Brain pericyte (primary cell): Measurements from ENCODE around the gene BEST1.

Source experiments
- DNase-seq: peaks from one replicate; pipeline ENCODE4 v3.0.0-alpha.2; 2012; ENCODE audit warnings: low read depth, low spot score

BEST1 gene

GRCh38 chr11:61914471-61915171 lies 35.5 kb upstream of the BEST1 start:
- no peak for DNase-seq

GRCh38 chr11:61916737-61917333 lies 33.3 kb upstream of the BEST1 start:
- DNase-seq: no peak

- no peak for DNase-seq
These were observed 32.6 kb upstream of the BEST1 start, which contains the start of gene RAB3IL1 for GRCh38 chr11:61917334-61918109. TSS of gene RAB3IL1 (minus strand) at chr11:61917566. CDS start at chr11:61917367, 199 bp downstream.

- DNase-seq: no peak
These were observed 31.8 kb upstream of the BEST1 start for GRCh38 chr11:61918251-61918937.

DNA sequence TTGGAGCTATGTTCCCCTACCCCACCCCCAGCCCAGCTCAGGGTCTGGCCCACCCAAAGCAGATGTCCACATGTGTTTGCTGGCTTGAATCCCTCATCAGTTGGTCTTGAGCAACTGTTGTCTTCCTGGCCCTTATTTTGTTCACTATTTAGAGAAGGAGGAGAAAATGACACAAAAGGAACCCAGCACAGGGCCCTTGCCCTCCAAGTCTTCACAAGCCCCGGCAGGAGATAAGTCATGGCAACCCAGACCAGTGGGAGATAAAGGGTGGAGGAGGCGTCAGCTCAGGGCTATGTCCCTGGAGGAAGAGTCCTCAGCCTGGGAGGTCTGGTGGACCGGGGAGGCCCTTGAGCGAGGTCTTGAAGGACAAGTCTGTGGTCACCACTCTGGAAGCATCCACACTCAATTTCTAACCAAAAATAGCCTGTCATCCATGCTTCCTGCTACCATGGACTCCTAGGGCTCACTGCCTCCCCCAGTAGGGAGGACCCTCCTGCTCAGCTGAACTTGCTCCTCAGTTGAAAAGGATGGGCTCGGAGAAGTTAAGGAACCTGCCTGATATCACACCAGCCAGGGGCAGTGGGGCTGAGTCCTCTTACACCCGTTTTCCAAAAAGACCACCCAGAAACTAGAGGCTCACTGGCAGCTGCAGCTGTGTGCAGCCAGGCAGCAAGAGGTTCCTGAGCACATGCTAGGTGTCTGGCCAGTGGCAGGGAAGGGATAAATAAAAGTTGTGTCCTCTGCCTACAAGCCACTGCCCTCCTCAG lies 31.0 kb upstream of the BEST1 start:
- DNase-seq: no peak

DNA sequence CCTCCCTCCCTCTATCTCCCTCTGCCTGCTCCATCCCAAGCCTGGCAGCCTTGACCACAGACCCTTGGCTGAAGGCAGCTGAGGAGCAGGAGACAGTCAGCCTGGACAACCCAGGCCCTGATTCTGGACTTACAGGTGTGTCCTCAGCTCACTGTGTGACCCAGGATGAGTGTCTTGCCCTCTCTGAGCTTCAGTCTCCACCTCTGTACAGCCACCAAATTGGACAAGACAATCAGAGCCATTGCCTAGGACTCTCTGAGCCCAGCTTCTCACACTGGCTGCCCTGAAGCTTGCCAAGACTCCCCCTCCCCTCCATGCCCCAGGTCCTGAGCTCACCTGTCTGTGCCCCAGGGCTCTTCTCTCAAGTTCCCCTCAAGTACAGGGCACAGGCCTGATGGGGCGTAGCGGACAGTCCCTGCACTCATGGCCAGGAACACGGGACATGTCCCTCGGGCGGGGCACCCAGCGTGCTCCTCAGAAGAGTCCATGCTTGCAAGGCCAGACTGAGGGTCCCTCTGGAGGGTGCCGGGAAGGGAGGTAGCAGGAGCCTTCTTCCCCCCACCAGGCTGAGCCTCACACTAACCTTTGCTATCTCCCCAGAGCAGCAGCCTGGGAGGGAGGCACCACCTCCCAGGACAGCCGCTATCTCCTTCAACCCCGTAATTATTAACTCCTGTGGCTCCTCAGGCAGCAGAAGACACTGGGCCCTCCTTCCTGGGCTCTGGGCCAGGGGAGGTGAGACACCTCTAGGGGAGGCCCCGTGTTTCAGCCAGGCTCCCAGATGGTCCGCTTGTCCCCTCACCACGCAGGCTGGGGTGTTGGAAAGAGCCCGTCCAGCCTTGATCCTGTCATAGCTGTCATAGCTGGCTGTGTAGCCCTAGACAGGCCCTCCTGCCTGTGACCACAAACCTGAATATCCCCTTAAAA lies 30.2 kb upstream of the BEST1 start:
- no peak for DNase-seq

DNA sequence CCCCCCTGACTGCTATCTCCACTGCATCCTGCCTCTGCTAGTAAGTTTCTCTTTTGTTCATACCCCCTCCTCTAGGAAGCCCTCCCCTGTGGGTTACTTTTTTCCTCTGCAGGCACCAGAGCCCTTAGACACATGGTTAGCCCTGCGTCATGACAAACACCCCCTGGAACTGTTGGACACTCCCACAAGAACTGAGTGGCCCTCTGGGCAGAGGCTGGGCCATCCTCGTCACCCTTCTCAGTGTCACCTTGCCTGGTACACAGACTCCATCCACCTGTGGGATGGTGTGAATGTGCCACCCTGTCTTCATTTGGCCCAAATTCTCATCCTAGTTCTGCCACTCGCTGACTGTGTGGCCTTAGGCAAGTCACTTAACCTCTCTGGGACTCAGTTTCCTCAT lies 28.7 kb upstream of the BEST1 start:
- DNase-seq: no peak

DNA sequence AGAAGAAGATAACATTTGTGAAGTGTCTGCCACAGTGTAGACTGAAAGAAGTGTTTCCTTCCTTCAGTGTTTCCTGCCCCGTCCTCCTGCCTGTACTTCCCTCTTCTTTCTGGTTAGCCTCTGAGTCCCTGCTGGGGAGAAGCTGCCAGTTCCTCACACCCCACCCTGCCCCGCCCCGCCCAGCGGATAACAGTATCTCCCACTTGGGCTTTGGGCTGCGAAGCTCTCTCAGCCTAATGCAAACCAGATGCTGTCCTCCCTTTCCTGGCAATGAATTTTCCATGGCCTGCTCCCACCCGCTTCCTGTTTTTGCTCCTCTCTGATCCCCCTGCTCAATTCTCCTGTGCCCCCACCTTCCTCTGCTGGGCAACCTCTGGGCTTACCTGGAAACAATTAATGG lies 27.6 kb upstream of the BEST1 start:
- peak; percentile 55 for DNase-seq

DNA sequence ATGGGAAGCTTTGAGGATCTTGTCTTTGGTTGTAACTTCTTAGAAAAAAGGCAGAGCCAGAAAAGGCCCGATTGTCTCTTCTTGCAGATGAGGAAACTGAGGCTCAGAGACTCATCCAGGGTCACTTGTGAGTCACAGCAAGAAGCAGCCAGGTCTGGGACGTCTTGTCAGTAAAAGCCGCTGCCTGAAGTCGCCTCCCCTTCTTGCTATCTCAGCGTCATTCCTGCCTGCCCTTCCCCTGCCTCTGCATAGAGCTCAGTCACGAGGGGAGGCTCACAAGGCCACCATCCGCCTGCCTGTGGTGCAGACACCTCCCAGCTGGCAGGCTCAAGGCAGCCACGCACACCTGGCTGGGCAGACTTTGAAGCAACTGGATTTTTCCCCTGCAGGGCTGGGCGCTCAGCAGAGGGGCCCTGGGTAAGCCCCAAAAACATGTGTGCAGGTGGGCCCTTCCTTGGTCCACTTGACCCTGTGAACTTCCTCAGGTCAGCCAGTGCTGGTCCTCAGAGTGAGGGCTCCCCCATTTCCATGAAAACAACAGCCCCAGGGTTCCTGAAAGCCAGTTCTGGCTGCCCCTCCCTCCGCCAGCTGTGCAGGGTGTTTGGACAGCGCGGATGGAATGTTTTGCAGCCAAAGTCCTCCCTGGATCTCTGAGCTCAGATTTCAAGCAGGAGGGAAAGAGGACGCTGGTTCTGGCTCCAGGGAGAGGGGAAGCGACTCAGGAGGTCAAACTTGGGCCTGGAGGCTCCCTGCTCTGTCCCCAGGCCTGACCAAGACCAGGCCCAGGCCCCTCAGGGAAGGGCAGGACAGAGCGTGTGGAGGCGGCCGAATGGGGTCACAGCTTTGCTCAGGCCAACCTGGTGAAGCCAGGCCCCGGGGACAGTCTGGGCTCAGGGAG lies 26.7 kb upstream of the BEST1 start:
- DNase-seq: peak; percentile 77

DNA sequence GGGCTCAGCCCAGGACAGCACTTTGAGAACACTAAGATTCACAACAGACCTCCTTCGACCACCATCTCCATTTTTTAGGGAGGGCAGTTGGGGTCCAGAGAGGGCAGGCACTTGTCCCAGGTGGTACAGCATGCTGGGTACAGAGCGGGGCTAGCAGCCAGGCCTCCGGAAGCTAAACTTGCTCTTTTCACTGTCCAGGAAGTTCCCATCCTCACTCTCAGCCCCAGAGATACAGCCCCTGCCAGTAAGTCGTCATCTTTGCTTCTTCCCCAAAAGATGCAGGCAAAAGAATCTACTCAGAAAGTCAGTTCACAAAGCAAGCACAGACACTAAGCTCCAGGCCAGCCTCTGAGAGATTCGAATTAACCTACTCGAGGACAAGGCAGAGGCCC lies 26.1 kb upstream of the BEST1 start:
- no peak for DNase-seq

- DNase-seq: no peak
These were observed 24.4 kb upstream of the BEST1 start for GRCh38 chr11:61925736-61926135.

DNA sequence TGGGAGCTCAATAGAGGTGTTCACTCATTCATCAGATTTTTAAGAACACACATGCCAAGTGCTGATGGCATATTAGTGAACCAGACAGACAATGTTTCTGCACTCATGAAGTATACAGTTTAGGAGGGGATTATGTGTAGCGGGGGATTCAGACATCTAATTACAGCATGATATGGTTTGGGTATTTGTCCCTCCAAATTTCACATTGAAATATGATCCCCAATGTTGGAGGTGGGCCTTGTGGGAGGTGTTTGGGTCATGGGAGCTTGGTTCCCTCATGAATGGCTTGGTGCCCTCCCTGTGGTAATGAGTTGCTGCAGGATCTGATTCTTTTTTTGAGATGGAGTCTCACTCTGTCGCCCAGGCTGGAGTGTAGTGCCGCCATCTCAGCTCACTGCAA lies 23.9 kb upstream of the BEST1 start:
- DNase-seq: no peak

DNA sequence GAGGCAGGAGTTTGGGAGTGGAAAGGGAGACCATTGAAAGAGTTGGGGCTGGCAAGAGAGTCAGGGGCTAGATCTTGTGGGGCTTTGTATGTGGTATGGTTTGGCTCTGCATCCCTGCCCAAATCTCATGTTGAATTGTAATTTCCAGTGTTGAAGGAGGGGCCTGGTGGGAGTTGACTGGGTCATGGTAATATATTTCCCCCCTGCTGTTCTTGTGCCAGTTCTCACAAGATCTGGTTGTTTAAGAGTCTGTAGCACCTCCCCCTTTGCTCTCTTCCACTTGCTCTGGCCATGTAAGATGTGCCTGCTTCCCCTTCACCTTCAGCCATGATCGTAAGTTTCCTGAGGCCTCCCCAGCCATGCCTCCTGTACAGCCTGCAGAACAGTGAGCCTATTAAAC lies 22.6 kb upstream of the BEST1 start:
- no peak for DNase-seq

DNA sequence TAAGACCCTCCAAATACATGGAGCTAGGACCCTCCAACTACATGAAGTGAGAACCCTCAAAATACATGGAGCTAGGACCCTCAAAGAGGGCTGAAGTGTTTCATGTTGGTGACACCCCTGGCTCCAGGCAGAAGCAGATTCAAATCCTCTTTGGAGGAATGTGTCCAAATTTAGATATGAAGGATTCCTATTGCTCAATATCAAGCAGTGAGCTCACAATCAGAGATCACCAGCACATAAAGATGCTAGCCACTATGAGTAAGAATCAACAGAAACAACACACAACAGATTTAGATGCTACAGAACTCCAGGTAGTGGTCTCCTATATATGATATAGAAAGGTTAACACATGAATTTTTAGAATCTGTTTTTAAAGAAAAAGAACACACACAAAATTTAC lies 21.5 kb upstream of the BEST1 start:
- DNase-seq: no peak

DNA sequence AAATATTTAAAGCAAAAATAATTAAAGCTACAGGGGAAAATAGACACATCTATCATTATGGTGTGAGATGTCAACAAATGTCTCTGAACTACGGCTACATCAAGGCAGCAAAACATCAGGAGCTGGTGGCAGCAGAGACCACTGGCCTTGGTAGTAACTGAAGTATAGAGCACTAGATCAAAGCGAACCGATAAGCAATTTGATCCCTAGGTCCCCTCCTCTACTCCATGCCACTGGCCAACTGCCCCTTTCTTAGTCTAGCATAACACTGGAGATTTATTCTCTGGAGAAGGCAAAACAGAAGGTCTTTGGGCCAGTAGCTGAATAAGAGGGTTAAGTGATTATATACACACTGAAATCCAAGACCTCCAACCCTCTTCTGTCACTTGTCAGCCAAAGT lies 19.2 kb upstream of the BEST1 start:
- no peak for DNase-seq

- no peak for DNase-seq
These were observed 14.3 kb upstream of the BEST1 start for GRCh38 chr11:61935861-61936260.

DNA sequence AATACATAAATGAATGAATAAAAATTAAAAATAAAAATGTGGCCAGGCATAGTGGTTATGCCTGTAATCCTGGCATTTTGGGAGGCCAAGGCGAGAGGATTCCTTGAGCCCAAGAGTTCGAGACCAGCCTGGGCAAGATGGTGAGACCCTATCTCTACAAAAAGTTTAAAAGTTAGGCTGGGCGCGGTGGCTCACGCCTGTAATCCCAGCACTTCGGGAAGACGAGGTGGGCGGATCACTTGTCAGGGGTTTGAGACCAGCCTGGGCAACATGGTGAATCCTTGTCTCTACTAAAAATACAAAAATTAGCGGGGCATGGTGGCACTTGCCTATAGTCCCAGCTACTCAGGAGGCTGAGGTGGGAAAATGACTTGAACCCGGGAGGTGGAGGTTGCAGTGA lies 9.7 kb upstream of the BEST1 start:
- DNase-seq: no peak

DNA sequence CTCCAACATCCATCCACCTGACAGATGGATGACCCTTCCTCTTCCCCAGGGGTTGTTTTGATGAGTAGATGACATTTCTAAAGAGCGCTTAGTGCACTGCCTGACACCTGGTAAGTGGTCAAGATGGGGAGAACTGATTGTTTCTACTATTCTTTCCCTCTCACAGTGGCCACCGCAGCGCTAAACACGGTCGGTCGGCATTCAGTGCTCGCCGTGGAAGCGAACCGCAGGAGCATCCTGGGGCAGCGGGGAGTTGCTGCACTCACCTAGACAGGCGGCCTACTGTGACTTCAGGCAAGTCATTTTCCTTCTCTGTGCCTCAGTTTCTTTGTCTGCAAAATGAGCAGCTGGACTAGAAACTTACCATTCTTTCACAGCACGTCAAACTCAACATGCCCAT lies 5.0 kb upstream of the BEST1 start:
- DNase-seq: no peak

DNA sequence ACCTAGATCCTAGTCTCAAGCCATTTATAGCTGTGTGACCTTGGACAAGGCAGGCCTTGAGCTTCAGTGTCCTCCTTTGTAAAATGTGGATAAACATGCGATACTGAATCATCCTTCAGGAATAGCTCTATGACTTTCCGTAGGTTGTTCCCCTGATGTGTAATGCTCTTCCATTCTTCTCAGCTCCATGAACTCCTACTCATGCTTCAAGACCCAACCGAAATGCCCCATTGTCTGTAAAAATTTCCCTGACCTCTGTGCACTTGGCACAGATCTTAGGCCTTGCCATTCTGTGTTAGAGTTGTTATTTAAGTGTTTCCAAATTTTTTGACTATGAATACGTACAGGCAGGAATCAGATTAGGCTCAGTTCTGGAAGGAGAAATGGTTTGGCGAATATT lies 3.3 kb upstream of the BEST1 start:
- DNase-seq: no peak
